Spinal cord (tissue), 10 donors: Measurements from ENCODE around the gene P2RX3. TPM values are rescaled to one million over a fixed set of nuclear protein-coding genes. Genes with fewer than 3 reads are reported as not detected.
A peak's percentile ranks its signal among the peaks of the same experiment; 100 is the strongest.

ENCODE experiments used
- DNase-seq, 6 donors: peaks; one replicate each; pipeline versions ENCODE4 v3.0.0 to v3.0.0-alpha.2; 2013 to 2015; ENCODE audit warnings: low spot score in 6 of 6, low read depth in 4 of 6
- H3K27ac ChIP-seq: one replicate; pipeline ENCODE4 v1.5.1; 2013; ENCODE audit warnings: low read depth, low read length, control low read depth
- H3K27me3 ChIP-seq: one replicate; pipeline ENCODE4 v1.6.1; 2013; ENCODE audit warnings: low read length; ENCODE audit not compliant: control insufficient read depth, insufficient read depth
- H3K36me3 ChIP-seq: one replicate; pipeline ENCODE4 v1.6.1; 2013; ENCODE audit warnings: low read length; ENCODE audit not compliant: control insufficient read depth, insufficient read depth
- H3K4me1 ChIP-seq: one replicate; pipeline ENCODE4 v1.6.1; 2013; ENCODE audit warnings: low read length; ENCODE audit not compliant: control insufficient read depth, insufficient read depth
- H3K4me3 ChIP-seq: one replicate; pipeline ENCODE4 v1.5.1; 2013; ENCODE audit warnings: low read depth, low read length, control low read depth
- H3K9me3 ChIP-seq: one replicate; pipeline ENCODE4 v1.6.1; 2013; ENCODE audit warnings: low read length; ENCODE audit not compliant: control insufficient read depth, insufficient read depth
- WGBS: methylation state at CpG from one replicate; pipeline ENCODE4 v1.1.5; 2013; ENCODE audit warnings: missing lambda C conversion rate; ENCODE audit not compliant: insufficient coverage; 5-methylcytosine and 5-hydroxymethylcytosine counted together
- polyA plus RNA-seq, 2 donors: library from polyadenylated mRNA; unstranded; fragments of 120-200 nt; gene quantifications; one replicate each; pipeline ENCODE4 v1.2.1, GENCODE V29; 2013; ENCODE audit not compliant: insufficient read length in 2 of 2
- total RNA-seq, 2 donors: library from RNA; depleted of rRNA in 1 of 2; stranded (reverse); fragments of 120-200 nt in 1 of 2; fragments of >200 nt in 1 of 2; gene quantifications; one replicate each; pipeline versions ENCODE4 v1.2.3 to v1.2.4, GENCODE V29; 2013 to 2014
- donor health status: healthy.

Gene P2RX3
- total and polyA plus RNA-seq, 4 donors, result 0.50 to 11.4 (median 2.8) TPM

GRCh38 chr11:57315491-57315890 lies 22.7 kb upstream of the P2RX3 start:
- H3K9me3 ChIP-seq, result no peaks in the 10 kb centered on the region
- WGBS, result 35% methylated on average over 8 of the region's 8 CpGs
- H3K4me1 ChIP-seq, result peaks cover 45% of the 10 kb centered on the region
- no peaks in the 10 kb centered on the region for H3K27me3 ChIP-seq
- H3K36me3 ChIP-seq, result peaks cover 87% of the 10 kb centered on the region
- H3K27ac ChIP-seq, result no peak overlapping the region
- DNase-seq, result no peak
- H3K4me3 ChIP-seq, result no peak overlapping the region

- no peak for DNase-seq
- Histone ChIP-seq H3K36me3 (peaks cover 90% of the 10 kb centered on the region), H3K27me3 (no peaks in the 10 kb centered on the region), H3K9me3 (no peaks in the 10 kb centered on the region), H3K4me3 (no peak overlapping the region), H3K27ac (no peak overlapping the region), H3K4me1 (peaks cover 41% of the 10 kb centered on the region)
- 76% methylated on average over 3 of the region's 3 CpGs for WGBS
Observed at GRCh38 chr11:57316017-57316416, 22.1 kb upstream of the P2RX3 start.

GRCh38 chr11:57318178-57318577 lies 20.0 kb upstream of the P2RX3 start:
- Histone ChIP-seq H3K9me3 (no peaks in the 10 kb centered on the region), H3K36me3 (peaks cover 81% of the 10 kb centered on the region), H3K27ac (no peak overlapping the region), H3K27me3 (no peaks in the 10 kb centered on the region), H3K4me1 (peaks cover 36% of the 10 kb centered on the region), H3K4me3 (no peak overlapping the region)
- 50% methylated on average over 1 of the region's 2 CpGs for WGBS
- peak in 2 of 6 donors; percentile 18 to 76 for DNase-seq

- Histone ChIP-seq H3K9me3 (no peaks in the 10 kb centered on the region), H3K4me3 (no peak overlapping the region), H3K36me3 (peaks cover 61% of the 10 kb centered on the region), H3K27ac (no peak overlapping the region), H3K4me1 (peaks cover 45% of the 10 kb centered on the region), H3K27me3 (no peaks in the 10 kb centered on the region)
- 87% methylated on average over 13 of the region's 22 CpGs for WGBS
- DNase-seq, result no peak
Observed at GRCh38 chr11:57320067-57320718, 18.0 kb upstream of the P2RX3 start.

- WGBS, result 87% methylated on average over 1 of the region's 2 CpGs
Observed at GRCh38 chr11:57320719-57321387, 17.3 kb upstream of the P2RX3 start.

GRCh38 chr11:57321388-57322255 lies 16.5 kb upstream of the P2RX3 start:
- 76% methylated on average over 3 of the region's 6 CpGs for WGBS
- H3K4me1 ChIP-seq, result peaks cover 55% of the 10 kb centered on the region
- peaks cover 57% of the 10 kb centered on the region for H3K36me3 ChIP-seq
- no peaks in the 10 kb centered on the region for H3K9me3 ChIP-seq
- DNase-seq, result no peak
- H3K27me3 ChIP-seq, result no peaks in the 10 kb centered on the region
- peak overlapping the region; percentile 97 for H3K27ac ChIP-seq
- peak overlapping the region; percentile 9 for H3K4me3 ChIP-seq

More at GRCh38 chr11:57320719-57321387, 17.3 kb upstream of the P2RX3 start:
- H3K4me1 ChIP-seq, result peaks cover 51% of the 10 kb centered on the region
- H3K27ac ChIP-seq, result peak overlapping the region; percentile 97
- peaks cover 57% of the 10 kb centered on the region for H3K36me3 ChIP-seq
- H3K27me3 ChIP-seq, result no peaks in the 10 kb centered on the region
- H3K4me3 ChIP-seq, result no peak overlapping the region
- H3K9me3 ChIP-seq, result no peaks in the 10 kb centered on the region
- no peak for DNase-seq

GRCh38 chr11:57322256-57323166 lies 15.6 kb upstream of the P2RX3 start:
- H3K4me3 ChIP-seq, result peak overlapping the region; percentile 9
- peaks cover 54% of the 10 kb centered on the region for H3K4me1 ChIP-seq
- WGBS, result 10% methylated on average over 3 of the region's 13 CpGs
- peak overlapping the region; percentile 97 for H3K27ac ChIP-seq
- no peaks in the 10 kb centered on the region for H3K9me3 ChIP-seq
- DNase-seq, result peak in 3 of 6 donors; percentile 68 to 91 (median 85)
- H3K27me3 ChIP-seq, result no peaks in the 10 kb centered on the region
- peaks cover 56% of the 10 kb centered on the region for H3K36me3 ChIP-seq

GRCh38 chr11:57323167-57323854 lies 14.8 kb upstream of the P2RX3 start:
- peaks cover 46% of the 10 kb centered on the region for H3K4me1 ChIP-seq
- no peaks in the 10 kb centered on the region for H3K9me3 ChIP-seq
- 89% methylated on average over 1 of the region's 3 CpGs for WGBS
- H3K4me3 ChIP-seq, result peak overlapping the region; percentile 58
- peaks cover 57% of the 10 kb centered on the region for H3K36me3 ChIP-seq
- peak overlapping the region; percentile 97 for H3K27ac ChIP-seq
- DNase-seq, result peak in 1 of 6 donors; percentile 19
- no peaks in the 10 kb centered on the region for H3K27me3 ChIP-seq
